H1 (cell line): ENCODE measurements around the gene GRAMD4. TPM values are rescaled to one million over a fixed set of nuclear protein-coding genes. Genes with fewer than 3 reads are reported as not detected.

ENCODE experiments used
- CTCF ChIA-PET: fragments of 300-600 bp; sonication (Branson Sonifier 250); formaldehyde crosslinking; loops from one replicate; lab custom pipeline; 2021; ENCODE audit not compliant: partially characterized antibody; lab: Charles Lee
- POLR2A ChIA-PET: fragments of 300-600 bp; sonication (Branson Sonifier 250); formaldehyde crosslinking; loops from one replicate; lab custom pipeline; 2021; ENCODE audit warnings: inconsistent platforms; ENCODE audit not compliant: partially characterized antibody; lab: Charles Lee
- DNase-seq, 2 experiments: peaks; one replicate each; pipeline versions ENCODE4 v3.0.0 to v3.0.0-alpha.2; 2010 to 2022; ENCODE audit warnings: low spot score in 2 of 2, low read depth in 1 of 2, mixed read lengths in 1 of 2
- FAIRE-seq: peaks from 2 replicates; lab custom pipeline; 2011; peaks lifted over from hg19 to GRCh38; lab: Jason Lieb, UNC
- H2AFZ ChIP-seq: 2 replicates; pipeline ENCODE4 v1.8.1; 2012; ENCODE audit warnings: low read length, inconsistent platforms
- H2AK5ac ChIP-seq: 2 replicates; pipeline ENCODE4 v1.6.1; 2013; ENCODE audit warnings: low read depth, low read length
- H2BK120ac ChIP-seq: replicated peaks from 2 replicates; pipeline ENCODE3; 2013; ENCODE audit warnings: low read depth, low read length, inconsistent platforms
- H2BK12ac ChIP-seq: 2 replicates; pipeline ENCODE4 v1.6.1; 2013; ENCODE audit warnings: low read depth, low read length
- H2BK15ac ChIP-seq: 2 replicates; pipeline ENCODE4 v1.6.1; 2013; ENCODE audit warnings: low read length
- H2BK20ac ChIP-seq: 2 replicates; pipeline ENCODE4 v1.6.1; 2013; ENCODE audit warnings: low read length
- H2BK5ac ChIP-seq: 2 replicates; pipeline ENCODE4 v1.6.1; 2013; ENCODE audit warnings: low read depth, low read length
- H3K14ac ChIP-seq: 2 replicates; pipeline ENCODE4 v1.6.1; 2013; ENCODE audit warnings: inconsistent platforms; ENCODE audit not compliant: insufficient read length
- H3K18ac ChIP-seq: 2 replicates; pipeline ENCODE4 v1.6.1; 2013; ENCODE audit warnings: low read length; ENCODE audit errors: extremely low read depth
- H3K23ac ChIP-seq: 2 replicates; pipeline ENCODE4 v1.6.1; 2013; ENCODE audit warnings: inconsistent platforms; ENCODE audit not compliant: insufficient read length
- H3K23me2 ChIP-seq: 2 replicates; pipeline ENCODE4 v1.6.1; 2013; ENCODE audit warnings: low read depth, low read length
- H3K27ac ChIP-seq: 2 replicates; pipeline ENCODE4 v1.6.1; 2011; ENCODE audit warnings: low read depth, low read length, inconsistent platforms
- H3K27me3 ChIP-seq, 4 experiments: replicated peaks in 1 of 4; 1 replicate in 1 of 4; 2 replicates in 3 of 4; pipeline versions ENCODE4 v1.6.1 to v1.8.1; 2011 to 2013; ENCODE audit warnings: low read length in 3 of 4, mild to moderate bottlenecking in 3 of 4, inconsistent platforms in 2 of 4, mixed read lengths in 2 of 4, moderate library complexity in 1 of 4; ENCODE audit not compliant: control insufficient read depth in 3 of 4, insufficient read depth in 3 of 4; ENCODE audit errors: extremely low read depth in 1 of 4
- H3K36me3 ChIP-seq, 4 experiments: 2 replicates each; pipeline versions ENCODE4 v1.6.1 to v1.8.1; 2011 to 2013; ENCODE audit warnings: mild to moderate bottlenecking in 4 of 4, low read length in 3 of 4, moderate library complexity in 2 of 4, control low read depth in 1 of 4, inconsistent platforms in 1 of 4; ENCODE audit not compliant: insufficient read depth in 4 of 4, control insufficient read depth in 2 of 4
- H3K4ac ChIP-seq: replicated peaks from 2 replicates; pipeline ENCODE3; 2013; ENCODE audit warnings: low read length, low read depth, mixed read lengths, inconsistent platforms; ENCODE audit not compliant: insufficient read length
- H3K4me1 ChIP-seq, 4 experiments: replicated peaks in 1 of 4; 1 replicate in 1 of 4; 2 replicates in 3 of 4; pipeline versions ENCODE4 v1.6.1 to v1.8.1; 2011 to 2013; ENCODE audit warnings: low read length in 3 of 4, inconsistent platforms in 2 of 4, mixed read lengths in 1 of 4; ENCODE audit not compliant: insufficient read depth in 4 of 4, control insufficient read depth in 3 of 4
- H3K4me2 ChIP-seq, 2 experiments: 2 replicates each; pipeline versions ENCODE4 v1.6.1 to v1.8.1; 2011 to 2013; ENCODE audit warnings: low read depth in 2 of 2, low read length in 2 of 2, control low read depth in 1 of 2, inconsistent platforms in 1 of 2, mild to moderate bottlenecking in 1 of 2; ENCODE audit not compliant: insufficient read depth in 1 of 2
- H3K4me3 ChIP-seq, 4 experiments: fragments of 200-600, 300-600 bp in 1 of 4; sonication (generic), shearing (Covaris generic), sonication (Bioruptor Twin) in 1 of 4; 2 replicates each; pipeline versions ENCODE4 v1.5.1 to v1.8.1; 2011 to 2016; ENCODE audit warnings: low read length in 4 of 4, low read depth in 3 of 4, control low read depth in 2 of 4, inconsistent platforms in 2 of 4, mild to moderate bottlenecking in 2 of 4, mixed read lengths in 1 of 4, moderate library complexity in 1 of 4; ENCODE audit not compliant: insufficient read depth in 2 of 4; ENCODE audit errors: extremely low read depth in 1 of 4
- H3K56ac ChIP-seq: replicated peaks from 2 replicates; pipeline ENCODE3; 2013; ENCODE audit warnings: low read depth, mild to moderate bottlenecking, mixed read lengths, low read length, inconsistent platforms; ENCODE audit not compliant: insufficient read length
- H3K79me1 ChIP-seq: 2 replicates; pipeline ENCODE4 v1.6.1; 2013; ENCODE audit warnings: low read depth, low read length, control low read depth
- H3K79me2 ChIP-seq, 2 experiments: 2 replicates each; pipeline versions ENCODE4 v1.6.1 to v1.8.1; 2012 to 2013; ENCODE audit warnings: low read length in 2 of 2, mild to moderate bottlenecking in 2 of 2, inconsistent platforms in 1 of 2; ENCODE audit not compliant: insufficient read depth in 2 of 2, control insufficient read depth in 1 of 2
- H3K9ac ChIP-seq, 4 experiments: replicated peaks in 1 of 4; 1 replicate in 1 of 4; 2 replicates in 3 of 4; pipeline versions ENCODE4 v1.6.1 to v1.8.1; 2011 to 2013; ENCODE audit warnings: low read depth in 3 of 4, low read length in 3 of 4, control low read depth in 2 of 4, mild to moderate bottlenecking in 2 of 4, moderate library complexity in 2 of 4, inconsistent platforms in 1 of 4; ENCODE audit errors: extremely low read depth in 1 of 4
- H3K9me3 ChIP-seq, 2 experiments: 2 replicates each; pipeline versions ENCODE4 v1.6.1 to v1.8.1; 2012 to 2013; ENCODE audit warnings: mild to moderate bottlenecking in 2 of 2, moderate library complexity in 2 of 2, control low read depth in 1 of 2, inconsistent platforms in 1 of 2, low read depth in 1 of 2, low read length in 1 of 2, mixed read lengths in 1 of 2; ENCODE audit not compliant: insufficient read depth in 2 of 2
- H4K20me1 ChIP-seq, 2 experiments: replicated peaks in 1 of 2; 2 replicates each; pipeline versions ENCODE3 to v1.8.1; 2011 to 2013; ENCODE audit warnings: inconsistent platforms in 2 of 2, low read length in 2 of 2, mild to moderate bottlenecking in 1 of 2; ENCODE audit not compliant: insufficient read depth in 2 of 2, control insufficient read depth in 1 of 2
- H4K5ac ChIP-seq: 2 replicates; pipeline ENCODE4 v1.6.1; 2013; ENCODE audit warnings: low read length, low read depth, mixed read lengths, inconsistent platforms; ENCODE audit not compliant: insufficient read length
- H4K8ac ChIP-seq: 2 replicates; pipeline ENCODE4 v1.8.0; 2013; ENCODE audit warnings: mild to moderate bottlenecking, moderate library complexity, low read length, inconsistent platforms; ENCODE audit not compliant: insufficient read depth; ENCODE audit errors: extremely low read depth
- H4K91ac ChIP-seq: replicated peaks from 2 replicates; pipeline ENCODE3; 2013; ENCODE audit warnings: low read length, mixed read lengths, inconsistent platforms; ENCODE audit not compliant: insufficient read length
- CREB1 ChIP-seq: IDR thresholded peaks from 2 replicates; pipeline ENCODE4 v1.6.1; 2012; ENCODE audit warnings: inconsistent platforms
- NANOG ChIP-seq: IDR thresholded peaks from 2 replicates; pipeline ENCODE4 v1.6.1; 2011; ENCODE audit warnings: low read length, low read depth, mild to moderate bottlenecking, inconsistent platforms; ENCODE audit not compliant: insufficient read depth, poor library complexity, severe bottlenecking
- NRF1 ChIP-seq: IDR thresholded peaks from 2 replicates; pipeline ENCODE4 v1.6.1; 2011; ENCODE audit warnings: mild to moderate bottlenecking, low read depth, low read length, improper control_type of control experiment
- RAD21 ChIP-seq, 2 experiments: IDR thresholded peaks in 1 of 2; conservative IDR thresholded peaks in 1 of 2; 2 replicates each; pipeline ENCODE4 v1.6.1; 2011; ENCODE audit warnings: low read depth in 2 of 2, low read length in 2 of 2, improper control_type of control experiment in 1 of 2, inconsistent platforms in 1 of 2, mild to moderate bottlenecking in 1 of 2, moderate library complexity in 1 of 2
- TAF1 ChIP-seq: IDR thresholded peaks from 2 replicates; pipeline ENCODE4 v1.6.1; 2011; ENCODE audit warnings: mild to moderate bottlenecking, low read depth, low read length
- WGBS, 2 experiments: shearing (Covaris generic) in 1 of 2; methylation state at CpG; one replicate each; pipeline versions ENCODE4 v1.1.6 to v1.1.7; 2013 to 2015; ENCODE audit warnings: low lambda C conversion rate in 2 of 2, mixed read lengths in 2 of 2, inconsistent platforms in 1 of 2, low coverage in 1 of 2, missing lambda C conversion rate in 1 of 2; ENCODE audit not compliant: insufficient replicate concordance in 2 of 2, insufficient coverage in 1 of 2, insufficient read length in 1 of 2; ENCODE audit errors: extremely low coverage in 1 of 2, missing lambda C conversion rate in 1 of 2; 5-methylcytosine and 5-hydroxymethylcytosine counted together
- polyA plus RNA-seq, 7 experiments: library from polyadenylated mRNA; depleted of rRNA in 3 of 7; stranded (reverse) in 5 of 7; unstranded in 2 of 7; fragments of >200 nt in 5 of 7; fragments of 200-250 nt in 2 of 7; gene quantifications; 1 replicate in 5 of 7; 2 replicates in 1 of 7; 4 replicates in 1 of 7; pipeline versions ENCODE4 v1.2.1 to v1.2.3, GENCODE V29; 2011 to 2013; ENCODE audit warnings: missing spikeins in 2 of 7, mixed read lengths in 2 of 7
- total RNA-seq: library from RNA; stranded (reverse); fragmentation: NEBNext Ultra II Directional; extraction: Animal tissue kit (Norgen Biotek cat#: 25700); gene quantifications from 2 replicates; pipeline ENCODE4 v1.2.1, GENCODE V29; 2021
- TF ChIP-seq, protein P1 (sequence below), 3 experiments: IDR thresholded peaks; 1 replicate in 2 of 3; 2 replicates in 1 of 3; pipeline versions ENCODE4 v1.5.1 to v1.6.1; 2011; ENCODE audit warnings: low read length in 3 of 3, mild to moderate bottlenecking in 3 of 3, inconsistent platforms in 2 of 3, low read depth in 1 of 3, moderate library complexity in 1 of 3; ENCODE audit not compliant: insufficient read depth in 1 of 3; ENCODE audit errors: control extremely low read depth in 1 of 3
- TF ChIP-seq, protein P2 (sequence below): IDR thresholded peaks from 2 replicates; pipeline ENCODE4 v1.6.1; 2012; ENCODE audit warnings: inconsistent platforms

Gene GRAMD4
- total and polyA plus RNA-seq, 2 of the 8 experiments (the other 6 are each of a cell fraction or from before 2014, with no cell fraction given), result 7.9 to 25.6 TPM

DNA sequence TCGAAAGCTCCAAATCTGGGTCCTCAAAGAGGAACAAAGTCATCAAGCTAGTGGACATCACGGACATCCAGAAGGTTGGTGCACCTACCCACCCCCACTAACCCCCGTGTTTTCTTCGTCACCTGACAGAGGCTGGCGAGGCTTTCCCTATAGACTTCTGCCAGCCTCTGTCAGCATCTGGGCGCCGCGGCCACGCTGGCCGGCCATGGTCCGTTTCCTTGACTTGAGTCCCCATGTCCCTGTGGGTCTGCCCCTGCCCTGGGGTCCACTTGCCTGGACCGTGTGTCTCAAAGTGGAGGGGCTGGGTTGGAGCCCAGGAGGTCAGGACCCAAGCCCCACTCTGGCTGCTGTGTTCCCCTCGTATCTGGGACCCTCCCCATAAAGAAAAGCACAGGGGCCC is 55.3 kb downstream of the GRAMD4 start:
- Histone ChIP-seq H3K4ac (no peak overlapping the region), H2BK120ac (no peak overlapping the region), H2BK15ac (no peak overlapping the region), H3K36me3 (no peaks in the 10 kb centered on the region; a peak in 1 of 8 replicates), H4K5ac (no peak overlapping the region), H3K9me3 (no peaks in the 10 kb centered on the region), H3K14ac (no peak overlapping the region), H4K20me1 (peaks cover 2 to 3% of the 10 kb centered on the region in 2 experiments), H3K4me3 (no peak overlapping the region), H3K79me2 (no peaks in the 10 kb centered on the region), H3K79me1 (no peaks in the 10 kb centered on the region), H3K27me3 (no peaks in the 10 kb centered on the region), H4K8ac (no peak overlapping the region), H3K56ac (no peak overlapping the region), H3K9ac (no peak overlapping the region), H3K18ac (no peak overlapping the region), H3K4me2 (no peak overlapping the region), H2AK5ac (no peak overlapping the region), H2BK12ac (no peak overlapping the region), H3K23me2 (peaks cover 2% of the 10 kb centered on the region; the same call in 1 of the 2 replicates), H3K27ac (no peak overlapping the region), H2BK20ac (no peak overlapping the region), H3K4me1 (no peaks in the 10 kb centered on the region), H3K23ac (no peak overlapping the region), H2AFZ (no peak overlapping the region), H2BK5ac (no peak overlapping the region), H4K91ac (no peak overlapping the region)
- POLR2A ChIA-PET, result no interaction called here
- FAIRE-seq, result no peak
- WGBS, 2 experiments, result 92% methylated on average over 13 of the region's 13 CpGs; no CpG with 5 or more reads in 1 of the 2 experiments
- CTCF ChIA-PET, result interaction anchor here (1.0 kb wide), 1 partner anchor 77 kb away, joined by 3 read pairs; no protein-coding TSS in a partner anchor
- no peak for DNase-seq
- no peak for TF ChIP-seq CREB1
- TF ChIP-seq, protein P1, sequence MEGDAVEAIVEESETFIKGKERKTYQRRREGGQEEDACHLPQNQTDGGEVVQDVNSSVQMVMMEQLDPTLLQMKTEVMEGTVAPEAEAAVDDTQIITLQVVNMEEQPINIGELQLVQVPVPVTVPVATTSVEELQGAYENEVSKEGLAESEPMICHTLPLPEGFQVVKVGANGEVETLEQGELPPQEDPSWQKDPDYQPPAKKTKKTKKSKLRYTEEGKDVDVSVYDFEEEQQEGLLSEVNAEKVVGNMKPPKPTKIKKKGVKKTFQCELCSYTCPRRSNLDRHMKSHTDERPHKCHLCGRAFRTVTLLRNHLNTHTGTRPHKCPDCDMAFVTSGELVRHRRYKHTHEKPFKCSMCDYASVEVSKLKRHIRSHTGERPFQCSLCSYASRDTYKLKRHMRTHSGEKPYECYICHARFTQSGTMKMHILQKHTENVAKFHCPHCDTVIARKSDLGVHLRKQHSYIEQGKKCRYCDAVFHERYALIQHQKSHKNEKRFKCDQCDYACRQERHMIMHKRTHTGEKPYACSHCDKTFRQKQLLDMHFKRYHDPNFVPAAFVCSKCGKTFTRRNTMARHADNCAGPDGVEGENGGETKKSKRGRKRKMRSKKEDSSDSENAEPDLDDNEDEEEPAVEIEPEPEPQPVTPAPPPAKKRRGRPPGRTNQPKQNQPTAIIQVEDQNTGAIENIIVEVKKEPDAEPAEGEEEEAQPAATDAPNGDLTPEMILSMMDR (IDR thresholded peaks at IDR 0.05; ENCODE audit: control extremely low read depth in 1 of 3, insufficient read depth in 1 of 3, low read depth in 1 of 3, low read length in 3 of 3), result no peak
- no peak for TF ChIP-seq NANOG
- no peak for TF ChIP-seq RAD21 (IDR thresholded peaks at IDR 0.05 in 1 of 2, conservative IDR thresholded peaks at IDR 0.05 in 1 of 2; ENCODE audit: low read depth in 2 of 2, low read length in 2 of 2)
- no peak for TF ChIP-seq NRF1
- TF ChIP-seq, protein P2, sequence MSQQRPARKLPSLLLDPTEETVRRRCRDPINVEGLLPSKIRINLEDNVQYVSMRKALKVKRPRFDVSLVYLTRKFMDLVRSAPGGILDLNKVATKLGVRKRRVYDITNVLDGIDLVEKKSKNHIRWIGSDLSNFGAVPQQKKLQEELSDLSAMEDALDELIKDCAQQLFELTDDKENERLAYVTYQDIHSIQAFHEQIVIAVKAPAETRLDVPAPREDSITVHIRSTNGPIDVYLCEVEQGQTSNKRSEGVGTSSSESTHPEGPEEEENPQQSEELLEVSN, result no peak
- TF ChIP-seq TAF1, result no peak
